Measurements from ENCODE around the gene SLC35A5. TPM values are rescaled to one million over a fixed set of nuclear protein-coding genes. Genes with fewer than 3 reads are reported as not detected.
A peak's percentile ranks its signal among the peaks of the same experiment; 100 is the strongest.

Gene SLC35A5
- total and polyA plus RNA-seq, 11 donors, result 4.2 to 28.8 (median 17.7) TPM

DNA sequence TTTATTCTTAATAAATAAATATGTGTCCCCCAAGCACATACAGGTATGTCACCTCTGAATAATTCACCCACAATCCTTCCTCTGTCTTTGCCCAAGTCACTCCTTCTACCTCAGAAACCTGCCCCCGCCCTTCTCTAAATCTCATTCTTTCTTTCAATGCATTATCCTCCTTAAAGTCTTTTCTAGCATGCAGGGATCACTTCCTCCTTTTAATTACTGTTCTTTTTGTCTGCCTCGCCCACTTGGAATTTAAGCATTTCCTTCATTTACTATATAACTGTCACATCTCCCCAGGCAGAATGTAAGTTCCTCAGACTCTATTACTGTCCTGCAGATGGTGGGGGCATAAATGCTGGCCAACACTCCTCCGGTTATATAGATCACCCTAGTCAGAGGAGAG, 71.3 kb downstream of the SLC35A5 start:
- peaks cover 0 to 20% (median 4%) of the 10 kb centered on the region in 12 donors for H3K4me1 ChIP-seq
- peaks cover 0 to 25% (median 0%) of the 10 kb centered on the region in 9 donors for H3K36me3 ChIP-seq
- H3K27ac ChIP-seq, result peak overlapping the region in 3 of 12 donors; percentile 26 to 82 (median 71)
- peak overlapping the region in 6 of 12 donors; percentile 41 to 68 (median 61) for H3K4me3 ChIP-seq
- no peak for TF ChIP-seq POLR2A (IDR thresholded peaks at IDR 0.05)
- TF ChIP-seq, protein P1, sequence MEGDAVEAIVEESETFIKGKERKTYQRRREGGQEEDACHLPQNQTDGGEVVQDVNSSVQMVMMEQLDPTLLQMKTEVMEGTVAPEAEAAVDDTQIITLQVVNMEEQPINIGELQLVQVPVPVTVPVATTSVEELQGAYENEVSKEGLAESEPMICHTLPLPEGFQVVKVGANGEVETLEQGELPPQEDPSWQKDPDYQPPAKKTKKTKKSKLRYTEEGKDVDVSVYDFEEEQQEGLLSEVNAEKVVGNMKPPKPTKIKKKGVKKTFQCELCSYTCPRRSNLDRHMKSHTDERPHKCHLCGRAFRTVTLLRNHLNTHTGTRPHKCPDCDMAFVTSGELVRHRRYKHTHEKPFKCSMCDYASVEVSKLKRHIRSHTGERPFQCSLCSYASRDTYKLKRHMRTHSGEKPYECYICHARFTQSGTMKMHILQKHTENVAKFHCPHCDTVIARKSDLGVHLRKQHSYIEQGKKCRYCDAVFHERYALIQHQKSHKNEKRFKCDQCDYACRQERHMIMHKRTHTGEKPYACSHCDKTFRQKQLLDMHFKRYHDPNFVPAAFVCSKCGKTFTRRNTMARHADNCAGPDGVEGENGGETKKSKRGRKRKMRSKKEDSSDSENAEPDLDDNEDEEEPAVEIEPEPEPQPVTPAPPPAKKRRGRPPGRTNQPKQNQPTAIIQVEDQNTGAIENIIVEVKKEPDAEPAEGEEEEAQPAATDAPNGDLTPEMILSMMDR (IDR thresholded peaks at IDR 0.05), result no peak
- no peaks in the 10 kb centered on the region for H3K9me3 ChIP-seq
- intact Hi-C loops (cut with DNase I), result no loop called here
- ATAC-seq (no peak), DNase-seq (no peak)
- 44 to 62% (median 49%) methylated on average over 3 of the region's 3 CpGs for WGBS, 4 donors
- H3K27me3 ChIP-seq, result no peaks in the 10 kb centered on the region

DNA sequence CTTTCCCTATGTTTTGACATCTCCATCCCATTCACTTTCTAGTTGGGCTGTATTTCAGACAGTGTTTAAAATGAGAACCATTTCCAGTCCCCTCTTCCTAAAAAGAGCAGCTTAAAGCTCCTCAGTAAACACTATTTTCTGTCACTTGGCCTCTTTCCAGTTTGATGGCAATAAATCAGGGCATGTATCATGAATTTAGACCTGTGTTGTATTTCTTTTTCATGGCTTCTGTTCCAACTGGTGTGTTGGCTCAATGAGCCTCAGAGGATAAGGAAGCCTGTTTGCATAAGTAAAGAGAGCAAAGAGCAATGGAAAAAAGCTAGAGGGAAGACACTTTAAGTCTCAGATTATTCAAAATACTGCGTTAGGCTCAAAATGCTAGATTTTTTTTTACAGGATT, 71.9 kb downstream of the SLC35A5 start:
- no peak for ATAC-seq
- TF ChIP-seq, protein P1 (IDR thresholded peaks at IDR 0.05), result no peak
- TF ChIP-seq POLR2A (IDR thresholded peaks at IDR 0.05), result no peak
- no peaks in the 10 kb centered on the region for H3K27me3 ChIP-seq
- peak overlapping the region in 6 of 12 donors; percentile 2 to 82 (median 24) for H3K27ac ChIP-seq
- peaks cover 0 to 17% (median 3%) of the 10 kb centered on the region in 12 donors for H3K4me1 ChIP-seq
- 66 to 81% (median 78%) methylated on average over 1 of the region's 1 CpG for WGBS, 4 donors
- peak overlapping the region in 7 of 12 donors; percentile 13 to 68 (median 58) for H3K4me3 ChIP-seq
- no peaks in the 10 kb centered on the region for H3K9me3 ChIP-seq
- intact Hi-C loops (cut with DNase I), result no loop called here
- DNase-seq, result no peak
- H3K36me3 ChIP-seq, result peaks cover 0 to 19% (median 0%) of the 10 kb centered on the region in 9 donors

DNA sequence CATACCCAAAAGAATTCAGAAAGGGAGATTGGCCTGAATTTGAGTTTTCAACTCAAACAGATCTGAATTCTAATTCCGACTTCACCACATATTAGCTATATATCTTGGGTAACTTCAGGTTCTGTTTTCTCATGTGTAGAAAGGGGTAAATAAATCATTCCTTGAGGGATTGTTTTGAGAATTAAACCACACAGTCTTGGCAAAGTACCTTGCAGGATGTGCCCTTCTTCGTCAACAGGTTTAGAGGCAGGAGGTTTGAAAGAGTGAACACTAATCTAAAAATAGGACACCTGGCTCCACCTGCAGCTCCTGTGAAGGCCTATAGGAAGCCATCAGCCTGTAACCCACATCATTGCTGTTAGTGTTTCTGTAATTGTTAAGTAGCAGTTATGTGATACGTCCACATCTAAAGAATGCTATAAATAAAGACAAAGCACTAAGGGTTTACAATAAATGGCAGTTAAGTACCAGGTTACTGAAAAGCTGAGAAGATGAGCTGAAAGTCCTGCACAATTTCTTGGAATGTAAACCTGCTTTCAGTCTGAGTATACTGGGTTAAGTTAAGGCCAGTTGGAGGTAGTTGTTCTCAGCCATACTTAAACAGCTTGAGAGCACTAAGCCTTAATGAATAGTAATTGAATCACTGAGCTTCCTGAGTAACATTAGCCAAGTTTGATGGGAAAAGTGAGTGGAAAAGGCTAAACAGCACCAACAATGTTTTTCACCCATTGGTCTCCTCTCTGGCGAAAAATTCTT, 73.1 kb downstream of the SLC35A5 start:
- H3K27ac ChIP-seq, result peak overlapping the region in 10 of 12 donors; percentile 4 to 84 (median 50)
- DNase-seq (no peak), ATAC-seq (no peak)
- no peaks in the 10 kb centered on the region for H3K27me3 ChIP-seq
- H3K9me3 ChIP-seq, result no peaks in the 10 kb centered on the region
- intact Hi-C loops (cut with DNase I), result no loop called here
- 81 to 90% (median 83%) methylated on average over 4 of the region's 4 CpGs for WGBS, 4 donors
- TF ChIP-seq, protein P1 (IDR thresholded peaks at IDR 0.05), result no peak
- no peak for TF ChIP-seq POLR2A (IDR thresholded peaks at IDR 0.05)
- H3K4me1 ChIP-seq, result peaks cover 0 to 11% (median 3%) of the 10 kb centered on the region in 12 donors
- peaks cover 0 to 18% (median 0%) of the 10 kb centered on the region in 9 donors for H3K36me3 ChIP-seq
- H3K4me3 ChIP-seq, result peak overlapping the region in 8 of 12 donors; percentile 41 to 68 (median 56)

Other genes starting within 250 kb of the SLC35A5 start
- 10 to 100 TPM in 1 of 9 donors, 1 to 10 TPM in 3, under 1 TPM in 5; 0.26 to 23.9 (median 0.81) TPM for gene CD200, start 228.9 kb upstream of the SLC35A5 start, total RNA-seq
- under 1 TPM; 0.38 to 0.94 TPM for gene CD200, start 228.9 kb upstream of the SLC35A5 start, polyA plus RNA-seq
- under 1 TPM in 3 of 9 donors, not detected in 6; 0.20 to 0.80 (median 0.29) TPM for gene BTLA, start 62.6 kb upstream of the SLC35A5 start, total RNA-seq
- gene BTLA, start 62.6 kb upstream of the SLC35A5 start, polyA plus RNA-seq, result not detected
- 10 to 100 TPM; 36.0 to 62.3 (median 47.2) TPM for gene ATG3, start 83 bp upstream of the SLC35A5 start, total RNA-seq
- 10 to 100 TPM; 20.1 to 75.9 TPM for gene ATG3, start 83 bp upstream of the SLC35A5 start, polyA plus RNA-seq
- gene CCDC80, start 79.1 kb downstream of the SLC35A5 start, total RNA-seq, result 100 to 1,000 TPM in 5 of 9 donors, 10 to 100 TPM in 4; 30.7 to 538 (median 107) TPM
- gene CCDC80, start 79.1 kb downstream of the SLC35A5 start, polyA plus RNA-seq, result 10 to 100 TPM; 10.4 to 39.7 TPM